Lower leg skin (tissue), 3 donors: ENCODE results near the gene OR5A2.

ENCODE experiments used
- CTCF ChIP-seq, 3 donors: fragments of 450-650 bp; IDR thresholded peaks; one replicate each; pipeline ENCODE4 v1.5.1; 2016; ENCODE audit warnings: antibody characterized with exemption in 3 of 3, mild to moderate bottlenecking in 3 of 3, moderate library complexity in 2 of 3
- POLR2A ChIP-seq, 2 donors: fragments of 450-650 bp; IDR thresholded peaks; one replicate each; pipeline ENCODE4 v1.6.1; 2016 to 2017; ENCODE audit warnings: antibody characterized with exemption in 2 of 2, mild to moderate bottlenecking in 1 of 2, moderate library complexity in 1 of 2

DNA sequence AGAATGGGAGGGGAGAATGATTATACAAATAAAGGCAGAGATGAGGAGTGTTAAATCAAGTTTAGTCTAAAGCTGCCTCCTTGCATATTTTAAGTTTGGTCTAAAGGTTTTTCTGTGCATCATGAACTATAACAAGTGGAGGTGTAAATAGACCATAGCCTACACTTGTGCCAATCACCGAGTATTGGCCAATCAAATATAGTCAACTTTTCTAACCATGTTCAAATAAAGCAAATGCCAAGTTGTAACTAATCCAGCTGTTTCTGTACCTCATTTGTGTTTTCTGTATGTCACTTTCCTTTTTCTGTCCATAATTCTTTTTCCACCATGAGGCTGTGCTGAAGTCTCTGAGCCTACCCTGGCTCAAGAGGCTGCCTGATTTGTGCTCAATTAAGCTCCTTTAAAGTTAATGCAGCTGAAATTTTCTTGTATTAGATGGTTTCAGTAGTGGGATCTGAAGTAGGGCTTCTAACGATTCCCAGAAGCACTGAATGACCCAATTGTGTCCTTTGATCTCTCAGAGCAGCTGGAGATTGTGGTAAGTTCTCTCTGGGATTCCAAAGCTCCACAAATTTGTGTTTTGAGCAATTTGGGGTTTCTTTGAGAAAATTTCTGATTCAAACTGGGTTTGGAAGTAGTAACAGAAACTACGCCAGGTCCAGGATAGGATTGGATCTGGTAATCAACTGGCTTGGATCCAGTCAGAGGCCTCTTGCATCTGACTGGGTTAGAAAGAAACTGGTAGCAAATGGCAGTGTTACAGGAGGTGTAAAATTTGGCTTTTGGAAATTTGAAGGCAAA is 25.6 kb downstream of the OR5A2 start:
- TF ChIP-seq CTCF (IDR thresholded peaks at IDR 0.05) (no peak), POLR2A (IDR thresholded peaks at IDR 0.05) (no peak)
